Uterus (tissue), 4 donors: ENCODE results near the gene ATXN1L. TPM values are rescaled to one million over a fixed set of nuclear protein-coding genes. Genes with fewer than 3 reads are reported as not detected.

Experiments
- DNase-seq, 2 donors: peaks; one replicate each; pipeline ENCODE4 v3.0.0-alpha.2; 2019 to 2020
- H3K27ac ChIP-seq, 2 donors: fragments of 200-600 bp; sonication (generic); 1 replicate in 1 of 2; 2 replicates in 1 of 2; pipeline ENCODE4 v1.5.1; 2016 to 2018
- H3K27me3 ChIP-seq, 2 donors: fragments of 200-600 bp; sonication (generic); one replicate each; pipeline ENCODE4 v1.5.1; 2018 to 2019; ENCODE audit warnings: control low read depth in 1 of 2
- H3K36me3 ChIP-seq, 2 donors: fragments of 200-600 bp; sonication (generic); one replicate each; pipeline ENCODE4 v1.5.1; 2019; ENCODE audit warnings: control low read depth in 1 of 2
- H3K4me1 ChIP-seq, 2 donors: fragments of 200-600 bp; sonication (generic); one replicate each; pipeline ENCODE4 v1.5.1; 2018 to 2019; ENCODE audit warnings: control low read depth in 1 of 2
- H3K4me3 ChIP-seq, 2 donors: fragments of 200-600 bp; sonication (generic); 1 replicate in 1 of 2; 2 replicates in 1 of 2; pipeline ENCODE4 v1.5.1; 2018 to 2019; ENCODE audit warnings: mild to moderate bottlenecking in 1 of 2
- H3K9me3 ChIP-seq, 2 donors: fragments of 200-600 bp; sonication (generic); one replicate each; pipeline ENCODE4 v1.5.1; 2019; ENCODE audit warnings: control low read depth in 1 of 2
- CTCF ChIP-seq, 4 experiments: fragments of 200-600 bp in 2 of 4; fragments of 450-650 bp in 2 of 4; sonication (generic) in 2 of 4; IDR thresholded peaks; one replicate each; pipeline ENCODE4 v1.5.1; 2016 to 2019; ENCODE audit warnings: antibody characterized with exemption in 4 of 4, mild to moderate bottlenecking in 2 of 4, moderate library complexity in 1 of 4
- POLR2A ChIP-seq, 2 donors: fragments of 450-650 bp; IDR thresholded peaks; one replicate each; pipeline ENCODE4 v1.6.1; 2016; ENCODE audit warnings: antibody characterized with exemption in 2 of 2, mild to moderate bottlenecking in 1 of 2, moderate library complexity in 1 of 2
- intact Hi-C: fragments of 100-400 bp; cut with DNase I; formaldehyde crosslinking; loops from one replicate; pipeline ENCODE4 v1.15.1; 2023; ENCODE audit warnings: low total_unique reads
- total RNA-seq, 4 donors: library from RNA; depleted of rRNA in 3 of 4; stranded (reverse); fragments of >200 nt in 3 of 4; gene quantifications; one replicate each; pipeline versions ENCODE4 v1.1.0 to v1.2.4, GENCODE V29; 2014 to 2023
- donor health status: DM: yes; HTN: yes; CAD: no.

Gene ATXN1L
- total RNA-seq, 4 donors from 2014 or later, result 4.7 to 33.1 (median 23.4) TPM

GRCh38 chr16:71869089-71869488 lies 23.3 kb downstream of the ATXN1L start:
- no peak overlapping the region for H3K27ac ChIP-seq
- H3K9me3 ChIP-seq, result no peaks in the 10 kb centered on the region
- intact Hi-C loops, result no loop called here
- no peak for TF ChIP-seq POLR2A (IDR thresholded peaks at IDR 0.05)
- TF ChIP-seq CTCF (IDR thresholded peaks at IDR 0.05), result no peak
- no peak for DNase-seq
- no peaks in the 10 kb centered on the region for H3K4me1 ChIP-seq
- H3K27me3 ChIP-seq, result no peaks in the 10 kb centered on the region
- H3K4me3 ChIP-seq, result no peak overlapping the region
- H3K36me3 ChIP-seq, result no peaks in the 10 kb centered on the region

- no peaks in the 10 kb centered on the region for H3K36me3 ChIP-seq
- H3K27me3 ChIP-seq, result no peaks in the 10 kb centered on the region
- no peak overlapping the region for H3K27ac ChIP-seq
- intact Hi-C loops, result no loop called here
- no peak overlapping the region for H3K4me3 ChIP-seq
- no peak for DNase-seq
- H3K4me1 ChIP-seq, result no peaks in the 10 kb centered on the region
- H3K9me3 ChIP-seq, result no peaks in the 10 kb centered on the region
- TF ChIP-seq POLR2A (IDR thresholded peaks at IDR 0.05) (no peak), CTCF (IDR thresholded peaks at IDR 0.05) (no peak)
Measured at GRCh38 chr16:71870818-71871217, 25.0 kb downstream of the ATXN1L start.

GRCh38 chr16:71873199-71873598 lies 27.4 kb downstream of the ATXN1L start:
- no peaks in the 10 kb centered on the region for H3K27me3 ChIP-seq
- H3K36me3 ChIP-seq, result no peaks in the 10 kb centered on the region
- TF ChIP-seq CTCF (IDR thresholded peaks at IDR 0.05), result no peak
- TF ChIP-seq POLR2A (IDR thresholded peaks at IDR 0.05), result no peak
- DNase-seq, result no peak
- no peak overlapping the region for H3K4me3 ChIP-seq
- no peaks in the 10 kb centered on the region for H3K4me1 ChIP-seq
- intact Hi-C loops, result no loop called here
- H3K27ac ChIP-seq, result no peak overlapping the region
- no peaks in the 10 kb centered on the region for H3K9me3 ChIP-seq

GRCh38 chr16:71878911-71879310 lies 33.1 kb downstream of the ATXN1L start:
- Histone ChIP-seq H3K4me1 (no peaks in the 10 kb centered on the region), H3K4me3 (no peak overlapping the region), H3K9me3 (no peaks in the 10 kb centered on the region), H3K27ac (no peak overlapping the region), H3K36me3 (no peaks in the 10 kb centered on the region), H3K27me3 (no peaks in the 10 kb centered on the region)
- no peak for DNase-seq
- no peak for TF ChIP-seq CTCF (IDR thresholded peaks at IDR 0.05)
- no peak for TF ChIP-seq POLR2A (IDR thresholded peaks at IDR 0.05)
- intact Hi-C loops, result no loop called here

- Histone ChIP-seq H3K9me3 (no peaks in the 10 kb centered on the region), H3K27ac (no peak overlapping the region), H3K36me3 (no peaks in the 10 kb centered on the region), H3K27me3 (no peaks in the 10 kb centered on the region), H3K4me3 (no peak overlapping the region), H3K4me1 (no peaks in the 10 kb centered on the region)
- TF ChIP-seq CTCF (IDR thresholded peaks at IDR 0.05) (no peak), POLR2A (IDR thresholded peaks at IDR 0.05) (no peak)
- intact Hi-C loops, result no loop called here
- DNase-seq, result no peak
Measured at GRCh38 chr16:71880176-71880575, 34.4 kb downstream of the ATXN1L start.
